Osteoblast (primary cell): Measurements from ENCODE around the gene KCMF1. TPM values are rescaled to one million over a fixed set of nuclear protein-coding genes. Genes with fewer than 3 reads are reported as not detected.

ENCODE experiments used
- DNase-seq: peaks from one replicate; pipeline ENCODE4 v3.0.0; 2011; ENCODE audit warnings: low spot score, mixed read lengths; ENCODE audit not compliant: insufficient read length; ENCODE audit errors: missing footprints
- H2AFZ ChIP-seq: 2 replicates; pipeline ENCODE4 v1.6.0; 2011; ENCODE audit warnings: mild to moderate bottlenecking, low read length
- H3K27ac ChIP-seq: 2 replicates; pipeline ENCODE4 v1.5.1; 2011; ENCODE audit warnings: mild to moderate bottlenecking, low read depth, low read length, moderate library complexity
- H3K27me3 ChIP-seq: 2 replicates; pipeline ENCODE4 v1.6.0; 2012; ENCODE audit warnings: mild to moderate bottlenecking, control low read depth, inconsistent platforms, low read length, moderate library complexity; ENCODE audit not compliant: insufficient read depth
- H3K36me3 ChIP-seq: 2 replicates; pipeline ENCODE4 v1.5.1; 2011; ENCODE audit warnings: mild to moderate bottlenecking, low read length, control low read depth, moderate library complexity; ENCODE audit not compliant: insufficient read depth
- H3K4me1 ChIP-seq: 2 replicates; pipeline ENCODE4 v1.5.1; 2011; ENCODE audit warnings: mild to moderate bottlenecking, low read length, control low read depth, moderate library complexity; ENCODE audit not compliant: insufficient read depth
- H3K4me2 ChIP-seq: 2 replicates; pipeline ENCODE4 v1.6.0; 2011; ENCODE audit warnings: mild to moderate bottlenecking, low read length; ENCODE audit not compliant: insufficient read depth
- H3K4me3 ChIP-seq: fragments of 200-600 bp; sonication (generic); 3 replicates; pipeline ENCODE4 v1.5.1; 2012; ENCODE audit warnings: mild to moderate bottlenecking, low read length, inconsistent platforms; ENCODE audit not compliant: insufficient read depth
- H3K79me2 ChIP-seq: 2 replicates; pipeline ENCODE4 v1.6.0; 2012; ENCODE audit warnings: mild to moderate bottlenecking, low read length, control low read depth, inconsistent platforms; ENCODE audit not compliant: insufficient read depth
- H3K9me3 ChIP-seq: 2 replicates; pipeline ENCODE4 v1.5.1; 2011; ENCODE audit warnings: low read depth, low read length, control low read depth
- H4K20me1 ChIP-seq: 2 replicates; pipeline ENCODE4 v1.6.0; 2012; ENCODE audit warnings: mild to moderate bottlenecking, low read length, control low read depth; ENCODE audit not compliant: insufficient read depth
- CTCF ChIP-seq: IDR thresholded peaks from 2 replicates; pipeline ENCODE4 v1.5.1; 2011; ENCODE audit warnings: mild to moderate bottlenecking, low read depth, low read length, moderate library complexity; ENCODE audit errors: extremely low read depth
- total RNA-seq: library from RNA; depleted of rRNA; stranded (reverse); fragments of >200 nt; gene quantifications from 2 replicates; pipeline ENCODE4 v1.2.3, GENCODE V29; 2012

KCMF1 gene
- total RNA-seq, 1 donor: 74.2 TPM

GRCh38 chr2:85019121-85019520 lies 48.2 kb downstream of the KCMF1 start:
- Histone ChIP-seq H3K4me2 (no peak overlapping the region), H3K4me3 (no peak overlapping the region), H4K20me1 (peaks cover 64% of the 10 kb centered on the region), H3K27me3 (no peaks in the 10 kb centered on the region), H3K9me3 (no peaks in the 10 kb centered on the region), H3K27ac (no peak overlapping the region), H3K36me3 (no peaks in the 10 kb centered on the region), H2AFZ (no peak overlapping the region), H3K4me1 (peaks cover 33% of the 10 kb centered on the region), H3K79me2 (peaks cover 89% of the 10 kb centered on the region)
- no peak for DNase-seq
- no peak for TF ChIP-seq CTCF

- Histone ChIP-seq H3K27ac (no peak overlapping the region), H3K9me3 (no peaks in the 10 kb centered on the region), H3K36me3 (no peaks in the 10 kb centered on the region), H3K4me2 (no peak overlapping the region), H3K79me2 (peaks cover 93% of the 10 kb centered on the region), H3K4me3 (no peak overlapping the region), H2AFZ (no peak overlapping the region), H3K4me1 (peaks cover 11% of the 10 kb centered on the region), H3K27me3 (no peaks in the 10 kb centered on the region), H4K20me1 (peaks cover 51% of the 10 kb centered on the region)
- no peak for TF ChIP-seq CTCF
- no peak for DNase-seq
Observed at GRCh38 chr2:85022232-85022631, 51.3 kb downstream of the KCMF1 start.

- DNase-seq: no peak
- Histone ChIP-seq H3K27ac (no peak overlapping the region), H3K9me3 (no peaks in the 10 kb centered on the region), H3K4me2 (no peak overlapping the region), H4K20me1 (peaks cover 34% of the 10 kb centered on the region), H3K4me1 (no peaks in the 10 kb centered on the region), H2AFZ (no peak overlapping the region), H3K27me3 (no peaks in the 10 kb centered on the region), H3K36me3 (peaks cover 15% of the 10 kb centered on the region), H3K79me2 (peaks cover 84% of the 10 kb centered on the region), H3K4me3 (no peak overlapping the region)
- TF ChIP-seq CTCF: no peak
Observed at GRCh38 chr2:85024372-85025047, 53.5 kb downstream of the KCMF1 start.

- TF ChIP-seq CTCF: no peak
- Histone ChIP-seq H3K4me2 (no peak overlapping the region), H2AFZ (no peak overlapping the region), H3K27ac (no peak overlapping the region), H3K79me2 (peaks cover 70% of the 10 kb centered on the region), H3K27me3 (no peaks in the 10 kb centered on the region), H3K4me1 (peaks cover 5% of the 10 kb centered on the region), H3K9me3 (no peaks in the 10 kb centered on the region), H3K4me3 (no peak overlapping the region), H3K36me3 (peaks cover 57% of the 10 kb centered on the region), H4K20me1 (peaks cover 32% of the 10 kb centered on the region)
- peak; percentile 29 for DNase-seq
Observed at GRCh38 chr2:85032621-85033020, 61.7 kb downstream of the KCMF1 start.
